ENCODE data around the gene ARMH3.

ARMH3 gene

GRCh38 chr10:101859530-101859929 lies 196.4 kb downstream of the ARMH3 start:
- Histone ChIP-seq H3K9me3 (no peaks in the 10 kb centered on the region), H3K4me1 (no peaks in the 10 kb centered on the region; the same call in 1 of the 2 replicates), H3K4me3 (ENCODE audit: low read depth, low read length) (no peak overlapping the region), H3K36me3 (no peaks in the 10 kb centered on the region), H3K27me3 (no peaks in the 10 kb centered on the region)
- TF ChIP-seq CTCF (IDR thresholded peaks at IDR 0.05; ENCODE audit: low read depth, low read length) = no peak
- no peak for DNase-seq

GRCh38 chr10:101858723-101859500 lies 197.1 kb downstream of the ARMH3 start:
- no peak overlapping the region for H3K4me3 ChIP-seq (ENCODE audit: low read depth, low read length)

GRCh38 chr10:101857802-101858476 lies 198.0 kb downstream of the ARMH3 start:
- DNase-seq = no peak
- Histone ChIP-seq H3K4me1 (no peaks in the 10 kb centered on the region; the same call in 1 of the 2 replicates), H3K4me3 (ENCODE audit: low read depth, low read length) (no peak overlapping the region), H3K27me3 (no peaks in the 10 kb centered on the region), H3K36me3 (no peaks in the 10 kb centered on the region), H3K9me3 (no peaks in the 10 kb centered on the region)
- no peak for TF ChIP-seq CTCF (IDR thresholded peaks at IDR 0.05; ENCODE audit: low read depth, low read length)

More at GRCh38 chr10:101858723-101859500, 197.1 kb downstream of the ARMH3 start:
- H3K4me1 ChIP-seq = no peaks in the 10 kb centered on the region; the same call in 1 of the 2 replicates
- no peaks in the 10 kb centered on the region for H3K36me3 ChIP-seq
- TF ChIP-seq CTCF (IDR thresholded peaks at IDR 0.05; ENCODE audit: low read depth, low read length) = no peak
- no peaks in the 10 kb centered on the region for H3K9me3 ChIP-seq
- DNase-seq = no peak
- H3K27me3 ChIP-seq = no peaks in the 10 kb centered on the region

- Histone ChIP-seq H3K4me1 (no peaks in the 10 kb centered on the region; the same call in 1 of the 2 replicates), H3K36me3 (no peaks in the 10 kb centered on the region), H3K9me3 (no peaks in the 10 kb centered on the region), H3K4me3 (ENCODE audit: low read depth, low read length) (no peak overlapping the region), H3K27me3 (no peaks in the 10 kb centered on the region)
- DNase-seq = no peak
- no peak for TF ChIP-seq CTCF (IDR thresholded peaks at IDR 0.05; ENCODE audit: low read depth, low read length)
These were observed 199.3 kb downstream of the ARMH3 start for GRCh38 chr10:101856626-101857025.

- Histone ChIP-seq H3K27me3 (no peaks in the 10 kb centered on the region), H3K36me3 (no peaks in the 10 kb centered on the region), H3K4me1 (no peaks in the 10 kb centered on the region; the same call in 1 of the 2 replicates), H3K9me3 (no peaks in the 10 kb centered on the region), H3K4me3 (ENCODE audit: low read depth, low read length) (no peak overlapping the region)
- no peak for TF ChIP-seq CTCF (IDR thresholded peaks at IDR 0.05; ENCODE audit: low read depth, low read length)
- DNase-seq = no peak
These were observed 204.4 kb downstream of the ARMH3 start for GRCh38 chr10:101851411-101852116.
